Subcutaneous adipose tissue (tissue), 4 donors: ENCODE results near the gene FLNC. TPM values are rescaled to one million over a fixed set of nuclear protein-coding genes. Genes with fewer than 3 reads are reported as not detected.

Source experiments
- total RNA-seq, 4 donors: library from RNA; depleted of rRNA; stranded (reverse); fragments of >200 nt; gene quantifications; one replicate each; pipeline ENCODE4 v1.1.0, GENCODE V29; 2016
- TF ChIP-seq, protein P1 (sequence below): fragments of 450-650 bp; IDR thresholded peaks from one replicate; pipeline ENCODE4 v1.5.1; 2016; ENCODE audit warnings: low read depth, mild to moderate bottlenecking, control low read depth, antibody characterized with exemption, moderate library complexity

The FLNC gene
- total RNA-seq, 4 donors from 2014 or later, result 3.3 to 10.3 (median 4.8) TPM

DNA sequence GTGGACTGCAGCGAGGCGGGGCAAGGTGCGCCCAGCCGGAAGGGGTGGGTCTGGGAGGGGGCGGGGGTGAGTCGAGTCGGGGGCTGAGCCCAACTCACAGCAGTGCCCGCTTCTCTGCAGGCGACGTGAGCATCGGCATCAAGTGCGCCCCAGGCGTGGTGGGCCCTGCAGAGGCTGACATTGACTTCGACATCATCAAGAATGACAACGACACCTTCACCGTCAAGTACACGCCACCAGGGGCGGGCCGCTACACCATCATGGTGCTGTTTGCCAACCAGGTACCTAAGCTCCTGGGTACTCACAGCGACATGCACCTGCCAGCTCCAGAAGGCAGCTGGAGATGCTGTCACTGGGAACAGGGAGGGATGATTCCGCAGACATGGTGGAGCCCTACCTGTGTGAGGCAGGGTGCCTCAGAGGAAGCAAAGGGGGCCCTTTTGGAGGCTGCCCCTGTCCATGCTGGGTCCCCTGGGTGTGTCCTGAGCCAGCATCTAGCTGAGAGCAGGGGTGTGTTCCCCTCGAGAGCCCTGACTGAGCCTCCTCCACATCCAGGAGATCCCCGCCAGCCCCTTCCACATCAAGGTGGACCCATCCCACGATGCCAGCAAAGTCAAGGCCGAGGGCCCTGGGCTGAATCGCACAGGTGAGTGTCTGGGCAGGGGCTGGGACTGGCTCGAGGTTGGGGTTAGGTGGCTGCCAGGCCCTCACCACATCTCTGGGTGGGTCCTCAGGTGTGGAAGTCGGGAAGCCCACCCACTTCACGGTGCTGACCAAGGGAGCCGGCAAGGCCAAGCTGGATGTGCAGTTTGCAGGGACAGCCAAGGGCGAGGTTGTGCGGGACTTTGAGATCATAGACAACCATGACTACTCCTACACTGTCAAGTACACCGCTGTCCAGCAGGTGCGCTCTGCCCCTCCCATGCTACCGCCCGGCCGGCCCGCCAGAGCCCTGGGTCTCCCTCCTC, 12.8 kb downstream of the FLNC start:
- TF ChIP-seq, protein P1, sequence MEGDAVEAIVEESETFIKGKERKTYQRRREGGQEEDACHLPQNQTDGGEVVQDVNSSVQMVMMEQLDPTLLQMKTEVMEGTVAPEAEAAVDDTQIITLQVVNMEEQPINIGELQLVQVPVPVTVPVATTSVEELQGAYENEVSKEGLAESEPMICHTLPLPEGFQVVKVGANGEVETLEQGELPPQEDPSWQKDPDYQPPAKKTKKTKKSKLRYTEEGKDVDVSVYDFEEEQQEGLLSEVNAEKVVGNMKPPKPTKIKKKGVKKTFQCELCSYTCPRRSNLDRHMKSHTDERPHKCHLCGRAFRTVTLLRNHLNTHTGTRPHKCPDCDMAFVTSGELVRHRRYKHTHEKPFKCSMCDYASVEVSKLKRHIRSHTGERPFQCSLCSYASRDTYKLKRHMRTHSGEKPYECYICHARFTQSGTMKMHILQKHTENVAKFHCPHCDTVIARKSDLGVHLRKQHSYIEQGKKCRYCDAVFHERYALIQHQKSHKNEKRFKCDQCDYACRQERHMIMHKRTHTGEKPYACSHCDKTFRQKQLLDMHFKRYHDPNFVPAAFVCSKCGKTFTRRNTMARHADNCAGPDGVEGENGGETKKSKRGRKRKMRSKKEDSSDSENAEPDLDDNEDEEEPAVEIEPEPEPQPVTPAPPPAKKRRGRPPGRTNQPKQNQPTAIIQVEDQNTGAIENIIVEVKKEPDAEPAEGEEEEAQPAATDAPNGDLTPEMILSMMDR, result no peak

- TF ChIP-seq, protein P1, result no peak
These were observed 13.9 kb downstream of the FLNC start for GRCh38 chr7:128843938-128844621.

GRCh38 chr7:128844777-128845311, 14.6 kb downstream of the FLNC start:
- TF ChIP-seq, protein P1, result no peak

GRCh38 chr7:128845475-128845874, 15.3 kb downstream of the FLNC start:
- TF ChIP-seq, protein P1, result no peak

DNA sequence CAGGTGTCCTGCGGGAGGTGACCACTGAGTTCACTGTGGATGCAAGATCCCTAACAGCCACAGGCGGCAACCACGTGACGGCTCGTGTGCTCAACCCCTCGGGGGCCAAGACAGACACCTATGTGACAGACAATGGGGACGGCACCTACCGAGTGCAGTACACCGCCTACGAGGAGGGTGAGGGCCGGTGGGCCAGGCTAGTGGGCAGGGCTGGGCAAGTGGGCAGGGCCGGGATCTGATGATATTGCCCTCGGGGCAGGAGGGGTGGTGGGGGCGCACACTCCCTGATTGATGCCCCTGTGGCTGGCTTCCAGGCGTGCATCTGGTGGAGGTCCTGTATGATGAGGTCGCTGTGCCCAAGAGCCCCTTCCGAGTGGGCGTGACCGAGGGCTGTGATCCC, 15.8 kb downstream of the FLNC start:
- TF ChIP-seq, protein P1, result no peak

DNA sequence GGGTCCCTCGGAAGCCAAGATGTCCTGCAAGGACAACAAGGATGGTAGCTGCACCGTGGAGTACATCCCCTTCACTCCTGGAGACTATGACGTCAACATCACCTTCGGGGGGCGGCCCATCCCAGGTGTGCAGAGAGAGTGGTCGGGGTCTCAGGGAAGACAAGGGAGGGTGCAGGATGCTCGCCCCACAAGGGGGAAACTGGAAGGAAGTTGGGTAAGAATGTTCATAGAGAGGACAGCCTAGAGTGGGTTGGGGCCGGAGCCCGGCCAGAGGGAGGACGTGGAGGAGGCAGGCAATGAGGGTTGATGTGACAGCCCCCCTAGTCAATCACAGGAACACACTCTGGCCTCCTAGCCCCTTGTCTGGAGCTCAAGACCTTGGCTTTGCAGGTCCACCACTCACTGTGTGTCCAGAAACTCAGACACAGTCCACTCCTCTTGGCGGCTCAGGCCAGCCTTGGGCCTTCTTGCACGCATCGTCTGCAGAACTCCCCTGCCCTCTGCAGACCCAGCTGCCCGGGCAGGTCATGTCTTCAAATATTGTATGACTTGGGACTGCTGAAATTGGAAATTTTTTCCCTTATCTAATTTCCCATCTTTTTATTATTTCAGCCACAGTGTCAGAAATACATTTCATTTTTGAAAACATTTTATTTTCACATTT, 16.7 kb downstream of the FLNC start:
- TF ChIP-seq, protein P1, result no peak
